GM12801 (cell line): ENCODE measurements around the gene VWA7.

ENCODE experiments used
- TF ChIP-seq, protein P1 (sequence below): IDR thresholded peaks from one replicate; pipeline ENCODE4 v1.5.1; 2011; ENCODE audit warnings: control low read depth; ENCODE audit not compliant: insufficient read length; ENCODE audit errors: extremely low read depth

The VWA7 gene

DNA sequence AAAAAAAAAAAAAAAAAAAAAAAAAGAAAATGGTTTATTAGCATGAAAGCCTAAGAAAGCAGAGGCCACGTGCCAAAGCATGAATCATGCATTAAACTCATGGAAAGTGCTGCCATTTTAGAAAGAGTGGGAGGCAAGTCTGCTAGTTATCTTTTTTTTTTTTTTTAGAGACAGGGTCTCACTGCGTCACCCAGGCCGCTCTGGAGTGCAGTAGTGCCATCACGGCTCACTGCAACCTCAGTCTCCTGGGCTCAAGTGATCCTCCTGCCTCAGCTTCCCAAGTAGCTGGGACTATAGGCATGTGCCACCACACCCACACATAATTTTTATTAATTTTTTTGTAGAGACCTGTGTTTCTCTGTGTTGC lies 5.2 kb downstream of the VWA7 start:
- TF ChIP-seq, protein P1, sequence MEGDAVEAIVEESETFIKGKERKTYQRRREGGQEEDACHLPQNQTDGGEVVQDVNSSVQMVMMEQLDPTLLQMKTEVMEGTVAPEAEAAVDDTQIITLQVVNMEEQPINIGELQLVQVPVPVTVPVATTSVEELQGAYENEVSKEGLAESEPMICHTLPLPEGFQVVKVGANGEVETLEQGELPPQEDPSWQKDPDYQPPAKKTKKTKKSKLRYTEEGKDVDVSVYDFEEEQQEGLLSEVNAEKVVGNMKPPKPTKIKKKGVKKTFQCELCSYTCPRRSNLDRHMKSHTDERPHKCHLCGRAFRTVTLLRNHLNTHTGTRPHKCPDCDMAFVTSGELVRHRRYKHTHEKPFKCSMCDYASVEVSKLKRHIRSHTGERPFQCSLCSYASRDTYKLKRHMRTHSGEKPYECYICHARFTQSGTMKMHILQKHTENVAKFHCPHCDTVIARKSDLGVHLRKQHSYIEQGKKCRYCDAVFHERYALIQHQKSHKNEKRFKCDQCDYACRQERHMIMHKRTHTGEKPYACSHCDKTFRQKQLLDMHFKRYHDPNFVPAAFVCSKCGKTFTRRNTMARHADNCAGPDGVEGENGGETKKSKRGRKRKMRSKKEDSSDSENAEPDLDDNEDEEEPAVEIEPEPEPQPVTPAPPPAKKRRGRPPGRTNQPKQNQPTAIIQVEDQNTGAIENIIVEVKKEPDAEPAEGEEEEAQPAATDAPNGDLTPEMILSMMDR: no peak

DNA sequence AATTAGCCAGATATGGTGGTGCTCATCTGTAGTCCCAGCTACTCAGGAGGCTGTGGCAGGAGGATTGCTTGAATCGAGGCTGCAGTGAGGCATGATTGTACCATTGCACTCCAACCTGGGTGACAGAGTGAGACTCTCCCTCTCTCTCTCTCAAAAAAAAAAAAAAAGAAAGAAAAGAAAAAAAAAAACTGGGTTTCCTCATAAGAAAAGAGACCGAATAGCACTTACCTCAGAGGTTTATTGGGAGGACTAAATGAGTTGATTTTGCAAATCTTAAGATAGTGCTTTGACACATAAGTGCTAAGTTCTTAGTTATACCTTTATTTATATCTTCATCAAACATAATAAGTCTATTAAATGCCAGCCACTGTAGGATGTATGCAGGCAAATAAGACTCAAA lies 6.3 kb downstream of the VWA7 start:
- TF ChIP-seq, protein P1: no peak

DNA sequence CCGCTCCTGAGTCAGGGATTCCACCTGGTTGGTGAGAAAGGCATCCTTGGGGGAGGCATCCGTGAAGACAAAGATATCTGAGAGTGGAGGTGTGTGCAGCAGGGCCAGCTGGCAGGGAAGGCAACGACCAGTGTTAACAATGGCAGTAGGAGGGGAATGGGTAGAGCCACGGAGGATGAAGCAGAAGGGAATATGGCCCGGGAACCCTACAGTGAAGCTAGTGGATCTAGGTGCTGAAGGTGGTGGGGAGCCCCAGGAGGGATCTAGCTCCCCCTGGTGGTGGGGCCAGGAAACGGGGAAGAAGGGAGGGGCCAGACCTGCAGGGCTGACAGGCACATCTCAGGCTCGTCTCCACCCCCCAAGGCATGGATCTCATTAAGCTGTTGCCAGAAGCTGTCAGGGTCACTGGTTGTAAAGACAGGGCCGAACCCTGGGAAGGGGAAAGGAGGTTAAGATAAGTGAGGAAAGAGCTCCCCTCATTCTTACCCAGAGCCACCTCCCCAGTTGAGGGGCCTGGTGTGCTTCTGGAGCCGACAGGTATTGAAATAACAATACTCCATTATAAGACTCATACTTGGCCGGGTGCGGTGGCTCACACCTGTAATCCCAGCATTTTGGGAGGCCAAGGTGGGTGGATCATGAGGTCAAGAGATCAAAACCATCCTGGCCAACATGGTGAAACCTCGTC lies 7.3 kb downstream of the VWA7 start:
- TF ChIP-seq, protein P1: no peak

DNA sequence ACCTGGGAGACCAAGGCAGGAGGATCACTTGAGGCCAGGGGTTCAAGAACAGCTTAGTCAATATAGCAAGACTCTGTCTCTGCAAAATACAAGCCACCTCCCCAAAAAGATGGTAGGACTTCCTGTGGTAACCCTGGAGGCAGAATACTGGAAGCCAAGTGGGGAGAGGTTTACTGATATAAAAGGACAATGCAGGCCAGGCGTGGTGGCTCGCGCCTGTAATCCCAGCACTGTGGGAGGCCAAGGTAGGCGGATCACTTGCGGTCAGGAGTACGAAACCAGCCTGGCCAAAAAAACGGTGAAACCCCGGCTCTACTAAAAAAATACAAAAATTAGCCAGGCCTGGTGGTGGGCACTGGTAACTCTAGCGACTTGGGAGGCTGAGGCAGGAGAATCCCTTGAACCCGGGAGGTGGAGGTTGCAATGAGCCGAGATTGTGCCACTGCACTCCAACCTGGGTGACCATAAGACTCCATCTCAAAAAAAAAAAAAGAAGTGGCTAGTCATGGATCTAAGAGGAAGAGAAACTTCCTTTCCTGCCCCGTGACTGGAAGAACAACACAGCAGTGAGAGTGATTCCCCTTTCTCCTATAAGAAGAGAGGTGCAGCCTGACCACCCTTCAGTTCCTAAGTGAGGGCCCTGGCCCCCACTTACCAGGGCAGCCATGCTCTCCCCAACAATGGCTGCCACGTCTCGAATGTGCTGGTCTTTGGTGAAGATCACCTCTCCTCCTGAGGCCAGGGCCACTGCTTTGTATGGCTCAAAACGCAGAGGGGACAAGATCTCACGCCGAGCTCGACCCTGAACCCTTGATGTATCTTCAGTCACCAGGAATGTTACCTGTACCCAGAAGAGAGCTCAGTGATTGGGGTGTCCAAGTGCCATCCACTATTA lies 8.5 kb downstream of the VWA7 start:
- TF ChIP-seq, protein P1: no peak

DNA sequence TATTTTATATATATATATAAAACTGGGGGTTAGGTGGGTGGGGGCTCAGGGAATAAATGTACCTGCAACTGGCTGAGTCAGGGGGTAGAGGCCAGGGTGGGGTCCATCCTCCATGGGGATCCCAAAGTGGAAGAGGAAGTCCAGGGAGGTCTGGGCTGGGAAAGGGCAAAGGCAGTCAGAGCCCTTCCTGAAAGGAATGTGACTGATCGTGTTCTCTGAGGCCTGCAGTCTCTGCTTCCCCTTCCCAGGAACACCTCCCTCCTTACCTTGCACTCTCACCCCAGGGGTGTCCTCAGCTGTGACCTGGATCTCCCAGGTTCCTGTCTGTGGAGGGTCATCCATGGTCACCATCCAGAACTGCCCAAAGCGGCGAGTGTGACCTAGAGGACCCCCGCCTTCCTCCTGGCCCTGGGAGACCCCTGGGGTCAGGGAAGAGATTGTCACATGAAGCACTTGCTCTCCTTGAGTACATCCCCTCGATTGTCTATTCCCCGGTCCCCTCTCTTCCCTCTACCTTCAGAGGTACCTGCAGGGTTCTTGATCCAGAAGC lies 10.0 kb downstream of the VWA7 start:
- TF ChIP-seq, protein P1: no peak

DNA sequence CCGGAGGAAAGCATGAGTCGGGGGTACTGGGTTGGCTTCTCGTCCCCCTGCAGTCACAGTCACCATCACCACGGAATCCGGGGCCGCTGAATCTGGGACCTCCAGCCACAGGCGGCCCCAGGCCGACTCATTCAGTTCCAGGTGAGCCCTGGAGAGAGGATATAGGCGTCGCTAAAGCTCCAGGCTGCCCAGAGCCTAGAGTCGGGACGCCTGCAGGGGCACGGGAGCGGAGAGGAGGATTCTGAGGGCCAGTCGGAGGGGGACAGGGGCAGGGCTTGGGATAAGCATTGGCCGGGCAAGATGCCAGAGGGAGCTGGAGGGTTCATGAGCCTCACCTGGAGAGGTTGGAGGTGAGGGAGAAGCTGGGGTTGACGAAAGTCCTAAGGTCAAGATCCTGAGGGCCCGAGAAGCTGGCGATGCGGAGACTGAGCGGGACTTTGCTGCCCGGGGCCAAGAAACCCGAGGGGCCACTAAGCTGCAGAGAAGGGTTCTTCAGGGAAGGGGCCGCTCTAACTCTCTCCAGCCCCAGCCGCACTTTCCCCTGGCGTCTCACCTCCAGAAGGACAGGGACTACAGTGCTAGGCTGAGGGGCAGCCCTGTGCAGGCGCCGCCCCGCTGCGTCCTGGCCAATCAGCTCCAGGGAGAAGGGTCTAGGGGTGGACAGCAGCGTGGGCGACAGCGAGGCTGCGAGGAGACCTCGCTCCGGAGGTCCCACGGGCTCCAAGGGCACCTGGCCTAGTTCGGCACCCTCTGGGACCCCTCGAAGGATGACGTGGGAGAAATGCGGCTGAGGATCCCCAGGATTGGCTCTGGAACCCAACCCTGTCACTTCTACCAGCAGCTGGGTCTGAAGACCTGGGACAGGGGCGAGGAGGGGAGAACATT lies 11.0 kb downstream of the VWA7 start:
- TF ChIP-seq, protein P1: no peak

DNA sequence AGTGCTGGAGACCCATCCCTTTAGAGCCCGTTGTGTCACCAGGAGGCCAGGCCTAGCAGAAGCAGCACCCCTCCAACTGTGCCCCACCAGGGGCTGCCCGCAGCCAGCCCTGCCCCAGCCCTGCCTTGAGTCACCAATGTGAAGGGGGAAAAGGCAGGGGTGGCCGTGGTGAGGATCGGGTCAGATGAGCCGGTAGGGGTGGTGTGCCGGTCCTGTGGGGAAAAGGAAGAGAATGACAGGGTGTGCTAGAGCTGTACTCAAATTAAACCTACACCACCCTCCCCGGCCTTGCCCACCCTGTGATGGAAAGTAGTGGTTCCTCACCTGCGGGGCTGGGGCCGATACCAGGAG lies 11.6 kb downstream of the VWA7 start:
- TF ChIP-seq, protein P1: no peak
